Endothelial cell of umbilical vein (primary cell): Measurements from ENCODE around the gene RPRD2. TPM values are rescaled to one million over a fixed set of nuclear protein-coding genes. Genes with fewer than 3 reads are reported as not detected.

Experiments used
- BruUV-seq: library from RNA; stranded (reverse); fragments of 400-500 nt; replicated peaks from 2 replicates; lab custom pipeline; 2021; lab: Mats Ljungman, UMichigan
- CTCF ChIA-PET: fragments of 300-600, 350-600 bp; sonication (Branson Sonifier 250); formaldehyde crosslinking; loops from one replicate; lab custom pipeline; 2021; ENCODE audit warnings: antibody characterized with exemption, inconsistent platforms; lab: Charles Lee
- POLR2A ChIA-PET: fragments of 300-600, 350-600 bp; sonication (Branson Sonifier 250); formaldehyde crosslinking; loops from one replicate; lab custom pipeline; 2021; ENCODE audit warnings: antibody characterized with exemption, inconsistent platforms; lab: Charles Lee
- DNase-seq: peaks from one replicate; pipeline ENCODE4 v3.0.0-alpha.2; 2011; ENCODE audit warnings: low read depth, low spot score
- FAIRE-seq: peaks from 2 replicates; lab custom pipeline; 2011; peaks lifted over from hg19 to GRCh38; lab: Jason Lieb, UNC
- H2AFZ ChIP-seq: 2 replicates; pipeline ENCODE4 v1.6.0; 2012; ENCODE audit warnings: low read depth, low read length, control low read depth, inconsistent platforms
- H3K27ac ChIP-seq: 2 replicates; pipeline ENCODE4 v1.5.1; 2011; ENCODE audit warnings: low read depth, mild to moderate bottlenecking, control low read depth, low read length, moderate library complexity; ENCODE audit not compliant: insufficient read depth
- H3K27me3 ChIP-seq, 2 experiments: 2 replicates each; pipeline versions ENCODE4 v1.6.0 to v1.6.1; 2011; ENCODE audit warnings: low read length in 2 of 2, mixed read lengths in 1 of 2; ENCODE audit not compliant: control insufficient read depth in 2 of 2, insufficient read depth in 2 of 2
- H3K36me3 ChIP-seq, 2 experiments: 2 replicates in 1 of 2; 3 replicates in 1 of 2; pipeline ENCODE4 v1.5.1; 2011; ENCODE audit warnings: low read length in 2 of 2, mild to moderate bottlenecking in 1 of 2, moderate library complexity in 1 of 2; ENCODE audit not compliant: control insufficient read depth in 2 of 2, insufficient read depth in 2 of 2; ENCODE audit errors: extremely low read depth in 1 of 2
- H3K4me1 ChIP-seq: 3 replicates; pipeline ENCODE4 v1.5.1; 2011; ENCODE audit warnings: mild to moderate bottlenecking, low read length; ENCODE audit not compliant: control insufficient read depth, insufficient read depth; ENCODE audit errors: extremely low read depth
- H3K4me2 ChIP-seq: 2 replicates; pipeline ENCODE4 v1.6.1; 2011; ENCODE audit warnings: low read length, control low read depth, mixed read lengths; ENCODE audit not compliant: insufficient read depth
- H3K4me3 ChIP-seq, 3 experiments: fragments of 200-600 bp in 1 of 3; sonication (generic), shearing (Covaris generic) in 1 of 3; replicated peaks in 1 of 3; 2 replicates each; pipeline ENCODE4 v1.5.1; 2011 to 2016; ENCODE audit warnings: control low read depth in 3 of 3, low read length in 3 of 3, mild to moderate bottlenecking in 2 of 3, inconsistent platforms in 1 of 3, low read depth in 1 of 3, moderate library complexity in 1 of 3; ENCODE audit not compliant: insufficient read depth in 1 of 3
- H3K79me2 ChIP-seq: 2 replicates; pipeline ENCODE4 v1.6.0; 2012; ENCODE audit warnings: low read length, inconsistent platforms; ENCODE audit not compliant: control insufficient read depth, insufficient read depth
- H3K9ac ChIP-seq: replicated peaks from 2 replicates; pipeline ENCODE3; 2011; ENCODE audit warnings: low read length, control low read depth; ENCODE audit not compliant: insufficient read depth; ENCODE audit errors: extremely low read depth
- H3K9me1 ChIP-seq: replicated peaks from 3 replicates; pipeline ENCODE4 v1.6.0; 2011; ENCODE audit warnings: mild to moderate bottlenecking, low read length; ENCODE audit not compliant: control insufficient read depth, insufficient read depth; ENCODE audit errors: extremely low read depth
- H3K9me3 ChIP-seq: replicated peaks from 2 replicates; pipeline ENCODE4 v1.5.1; 2012; ENCODE audit warnings: low read length, inconsistent platforms; ENCODE audit not compliant: control insufficient read depth, insufficient read depth
- H4K20me1 ChIP-seq: replicated peaks from 2 replicates; pipeline ENCODE3; 2011; ENCODE audit warnings: mild to moderate bottlenecking, low read length; ENCODE audit not compliant: control insufficient read depth, insufficient read depth; ENCODE audit errors: extremely low read depth
- EZH2 ChIP-seq: IDR thresholded peaks from 2 replicates; pipeline ENCODE4 v1.6.1; 2012; ENCODE audit warnings: borderline replicate concordance, low read depth, mild to moderate bottlenecking, moderate library complexity, low read length, inconsistent platforms; ENCODE audit not compliant: severe bottlenecking
- FOS ChIP-seq: IDR thresholded peaks from 2 replicates; pipeline ENCODE4 v1.6.1; 2011; ENCODE audit warnings: mild to moderate bottlenecking, low read length, moderate library complexity, borderline replicate concordance; ENCODE audit not compliant: insufficient read depth
- JUN ChIP-seq: IDR thresholded peaks from 2 replicates; pipeline ENCODE4 v1.6.1; 2011; ENCODE audit warnings: borderline replicate concordance, low read depth; ENCODE audit not compliant: insufficient read length, insufficient read depth
- MYC ChIP-seq: IDR thresholded peaks from one replicate; pipeline ENCODE4 v1.6.1; 2011; ENCODE audit warnings: mild to moderate bottlenecking, low read depth, low read length
- POLR2A ChIP-seq: IDR thresholded peaks from 2 replicates; pipeline ENCODE4 v1.6.1; 2012; ENCODE audit warnings: low read depth, mild to moderate bottlenecking, control low read depth, low read length
- POLR2AphosphoS5 ChIP-seq: IDR thresholded peaks from 2 replicates; pipeline ENCODE4 v1.6.1; 2012; ENCODE audit warnings: low read depth, mild to moderate bottlenecking, control low read depth, low read length, moderate library complexity; ENCODE audit not compliant: insufficient read depth
- dilution Hi-C: fragments of 300-500 bp; cut with MboI; formaldehyde crosslinking; loops from one replicate; pipeline ENCODE4 v1.15.0; 2019; ENCODE audit warnings: low sequenced_read_pairs; ENCODE audit not compliant: extremely low pct_ligation_motif_present
- intact Hi-C: fragments of 100-400 bp; cut with micrococcal nuclease; formaldehyde crosslinking; loops from one replicate; pipeline ENCODE4 v1.10.0; 2022
- polyA plus RNA-seq, 4 experiments: library from polyadenylated mRNA; depleted of rRNA in 3 of 4; stranded (reverse) in 3 of 4; unstranded in 1 of 4; fragments of >200 nt; gene quantifications; 2 replicates each; pipeline versions ENCODE4 v1.2.1 to v1.2.3, GENCODE V29; 2011 to 2012; ENCODE audit warnings: missing spikeins in 1 of 4
- total RNA-seq: library from RNA; stranded (reverse); gene quantifications from 2 replicates; pipeline ENCODE4 v1.2.3, GENCODE V29; 2021
- TF ChIP-seq, protein P1 (sequence below): IDR thresholded peaks from 2 replicates; pipeline ENCODE4 v1.6.1; 2011; ENCODE audit not compliant: insufficient read depth, insufficient read length
- TF ChIP-seq, protein P2 (sequence below), 2 donors: IDR thresholded peaks; 1 replicate in 1 of 2; 2 replicates in 1 of 2; pipeline ENCODE4 v1.5.1; 2011; ENCODE audit warnings: low read length in 2 of 2, mild to moderate bottlenecking in 2 of 2, moderate library complexity in 2 of 2, control low read depth in 1 of 2, inconsistent platforms in 1 of 2, low read depth in 1 of 2; ENCODE audit not compliant: insufficient read depth in 1 of 2; ENCODE audit errors: extremely low read depth in 1 of 2

RPRD2 gene
- total and polyA plus RNA-seq, 2 donors (not counting 3 experiments of a cell fraction or from before 2014, with no cell fraction given), result 12.9 to 23.9 TPM

DNA sequence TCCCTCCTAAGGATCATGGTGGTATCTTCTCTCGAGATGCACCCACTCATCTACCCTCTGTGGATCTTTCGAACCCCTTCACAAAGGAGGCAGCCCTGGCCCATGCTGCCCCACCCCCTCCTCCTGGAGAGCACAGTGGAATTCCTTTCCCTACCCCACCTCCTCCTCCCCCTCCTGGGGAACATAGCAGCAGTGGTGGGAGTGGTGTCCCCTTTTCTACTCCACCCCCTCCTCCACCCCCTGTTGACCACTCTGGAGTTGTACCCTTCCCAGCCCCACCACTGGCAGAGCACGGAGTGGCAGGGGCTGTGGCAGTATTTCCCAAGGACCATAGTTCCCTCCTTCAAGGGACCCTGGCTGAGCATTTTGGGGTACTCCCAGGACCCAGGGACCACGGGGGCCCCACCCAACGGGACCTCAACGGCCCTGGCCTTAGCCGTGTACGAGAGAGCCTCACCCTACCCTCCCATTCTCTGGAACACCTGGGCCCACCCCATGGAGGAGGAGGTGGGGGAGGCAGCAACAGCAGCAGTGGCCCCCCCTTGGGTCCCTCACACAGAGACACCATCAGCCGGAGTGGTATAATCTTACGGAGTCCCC lies 108.8 kb downstream of the RPRD2 start:
- no peak overlapping the region for H3K4me3 ChIP-seq
- ChIA-PET POLR2A (no interaction called here), CTCF (no interaction called here)
- no peaks in the 10 kb centered on the region for H3K79me2 ChIP-seq
- no TSS peak for BruUV-seq
- dilution Hi-C loops (no loop called here), intact Hi-C loops (no loop called here)
- FAIRE-seq (no peak), DNase-seq (no peak)
- H2AFZ ChIP-seq, result no peak overlapping the region
- TF ChIP-seq POLR2AphosphoS5, result no peak
- TF ChIP-seq EZH2, result no peak
- no peak for TF ChIP-seq FOS
- TF ChIP-seq MYC, result no peak
- TF ChIP-seq, protein P1, sequence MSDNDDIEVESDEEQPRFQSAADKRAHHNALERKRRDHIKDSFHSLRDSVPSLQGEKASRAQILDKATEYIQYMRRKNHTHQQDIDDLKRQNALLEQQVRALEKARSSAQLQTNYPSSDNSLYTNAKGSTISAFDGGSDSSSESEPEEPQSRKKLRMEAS, result no peak
- no peak for TF ChIP-seq POLR2A
- no peak for TF ChIP-seq JUN
- TF ChIP-seq, protein P2, sequence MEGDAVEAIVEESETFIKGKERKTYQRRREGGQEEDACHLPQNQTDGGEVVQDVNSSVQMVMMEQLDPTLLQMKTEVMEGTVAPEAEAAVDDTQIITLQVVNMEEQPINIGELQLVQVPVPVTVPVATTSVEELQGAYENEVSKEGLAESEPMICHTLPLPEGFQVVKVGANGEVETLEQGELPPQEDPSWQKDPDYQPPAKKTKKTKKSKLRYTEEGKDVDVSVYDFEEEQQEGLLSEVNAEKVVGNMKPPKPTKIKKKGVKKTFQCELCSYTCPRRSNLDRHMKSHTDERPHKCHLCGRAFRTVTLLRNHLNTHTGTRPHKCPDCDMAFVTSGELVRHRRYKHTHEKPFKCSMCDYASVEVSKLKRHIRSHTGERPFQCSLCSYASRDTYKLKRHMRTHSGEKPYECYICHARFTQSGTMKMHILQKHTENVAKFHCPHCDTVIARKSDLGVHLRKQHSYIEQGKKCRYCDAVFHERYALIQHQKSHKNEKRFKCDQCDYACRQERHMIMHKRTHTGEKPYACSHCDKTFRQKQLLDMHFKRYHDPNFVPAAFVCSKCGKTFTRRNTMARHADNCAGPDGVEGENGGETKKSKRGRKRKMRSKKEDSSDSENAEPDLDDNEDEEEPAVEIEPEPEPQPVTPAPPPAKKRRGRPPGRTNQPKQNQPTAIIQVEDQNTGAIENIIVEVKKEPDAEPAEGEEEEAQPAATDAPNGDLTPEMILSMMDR (IDR thresholded peaks at IDR 0.05; ENCODE audit: extremely low read depth in 1 of 2, insufficient read depth in 1 of 2, low read depth in 1 of 2, low read length in 2 of 2), result no peak
- H4K20me1 ChIP-seq, result no peaks in the 10 kb centered on the region
- no peaks in the 10 kb centered on the region for H3K9me1 ChIP-seq
- H3K4me1 ChIP-seq, result no peaks in the 10 kb centered on the region
- H3K36me3 ChIP-seq, result peaks cover 4 to 22% of the 10 kb centered on the region in 2 experiments
- no peaks in the 10 kb centered on the region for H3K27me3 ChIP-seq
- no peak overlapping the region for H3K9ac ChIP-seq
- H3K9me3 ChIP-seq, result no peaks in the 10 kb centered on the region
- H3K27ac ChIP-seq, result no peak overlapping the region
- no peak overlapping the region for H3K4me2 ChIP-seq
